HuH-7.5 (cell line): ENCODE data around the gene CHST11.

Experiments used
- DNase-seq: peaks from one replicate; pipeline ENCODE4 v3.0.0; 2011; ENCODE audit warnings: low spot score

CHST11 gene

DNA sequence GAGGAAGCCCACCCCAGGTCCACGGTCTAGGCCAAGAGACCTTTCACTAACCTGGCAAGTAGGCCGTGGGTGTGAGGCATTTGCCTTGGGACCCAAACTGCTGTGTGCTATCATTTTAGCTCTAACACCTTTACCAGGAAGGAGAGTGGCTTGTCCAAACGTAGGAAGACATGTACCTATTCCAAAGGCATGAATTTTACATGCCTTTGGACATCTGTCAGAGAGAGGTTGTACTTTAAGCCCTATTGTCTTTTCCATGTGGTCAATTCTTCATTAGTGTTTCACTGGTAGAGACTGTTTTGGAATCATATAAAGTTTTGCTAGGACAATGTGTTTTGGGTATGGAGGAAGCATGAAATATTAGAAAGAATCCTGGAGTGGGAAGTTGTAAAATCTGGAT lies 352.5 kb downstream of the CHST11 start:
- DNase-seq, result no peak

DNA sequence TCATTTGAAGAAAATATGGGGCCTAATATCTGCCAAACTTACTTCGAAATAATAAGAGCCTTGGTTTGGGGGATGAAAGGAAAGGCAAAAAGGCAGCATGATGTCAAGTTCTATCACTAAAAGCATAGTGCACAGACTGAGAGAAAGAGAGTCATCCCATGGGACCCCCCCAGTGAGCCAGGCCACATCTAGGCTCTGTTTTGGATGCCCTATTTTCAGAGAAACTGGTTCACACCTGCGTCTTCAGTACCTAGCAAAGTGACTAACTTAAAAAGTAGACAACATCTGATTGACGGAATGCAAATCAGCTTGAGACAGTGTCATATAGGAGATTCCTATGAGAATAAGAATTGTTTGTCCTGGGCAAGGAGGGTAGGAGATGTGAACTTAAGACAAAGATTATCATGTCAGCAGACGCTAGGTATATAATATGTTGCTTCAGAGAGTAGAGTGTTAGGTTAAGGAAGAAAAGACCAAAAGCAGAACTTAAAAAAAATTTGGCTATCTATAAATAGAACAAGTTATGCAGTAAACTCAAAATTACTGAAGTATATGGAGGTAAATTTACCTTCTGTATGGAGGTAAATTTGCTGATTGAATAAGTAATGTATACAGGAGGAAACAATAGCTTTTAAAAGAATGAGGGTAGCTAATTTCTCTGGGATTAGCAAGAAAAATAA lies 353.1 kb downstream of the CHST11 start:
- DNase-seq, result no peak
